Ovary (tissue), 3 donors: ENCODE data around the gene SLC25A27.

Source experiments
- POLR2A ChIP-seq: fragments of 450-650 bp; IDR thresholded peaks from one replicate; pipeline ENCODE4 v1.6.1; 2017; ENCODE audit warnings: antibody characterized with exemption, mild to moderate bottlenecking, moderate library complexity
- TF ChIP-seq, protein P1 (sequence below), 3 donors: fragments of 450-650 bp in 2 of 3; fragments of 200-600 bp in 1 of 3; IDR thresholded peaks; one replicate each; pipeline versions ENCODE4 v1.5.1 to v1.8.0; 2016 to 2022; ENCODE audit warnings: antibody characterized with exemption in 3 of 3, mild to moderate bottlenecking in 1 of 3
- donor health status: DM: no; HTN: no; CAD: no.

DNA sequence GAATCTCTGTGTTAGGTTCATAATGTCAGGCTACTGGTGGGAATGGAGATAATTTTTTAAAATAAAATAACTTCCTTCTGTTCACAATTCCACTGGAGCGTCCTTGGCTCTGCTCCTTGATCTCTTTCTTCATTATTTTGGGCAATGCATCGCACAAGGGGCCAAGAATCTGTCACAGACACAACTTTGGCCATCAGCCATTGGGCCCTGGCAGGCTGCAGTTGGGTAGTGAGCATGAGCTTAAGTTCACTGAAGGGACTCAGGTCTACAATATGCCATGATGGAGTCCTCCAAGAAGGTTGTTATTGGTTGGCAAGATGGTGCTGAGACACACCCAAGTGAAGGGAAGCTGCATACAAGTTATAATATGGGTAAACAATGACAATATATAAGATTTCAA is 40.1 kb upstream of the SLC25A27 start:
- no peak for TF ChIP-seq POLR2A
- TF ChIP-seq, protein P1, sequence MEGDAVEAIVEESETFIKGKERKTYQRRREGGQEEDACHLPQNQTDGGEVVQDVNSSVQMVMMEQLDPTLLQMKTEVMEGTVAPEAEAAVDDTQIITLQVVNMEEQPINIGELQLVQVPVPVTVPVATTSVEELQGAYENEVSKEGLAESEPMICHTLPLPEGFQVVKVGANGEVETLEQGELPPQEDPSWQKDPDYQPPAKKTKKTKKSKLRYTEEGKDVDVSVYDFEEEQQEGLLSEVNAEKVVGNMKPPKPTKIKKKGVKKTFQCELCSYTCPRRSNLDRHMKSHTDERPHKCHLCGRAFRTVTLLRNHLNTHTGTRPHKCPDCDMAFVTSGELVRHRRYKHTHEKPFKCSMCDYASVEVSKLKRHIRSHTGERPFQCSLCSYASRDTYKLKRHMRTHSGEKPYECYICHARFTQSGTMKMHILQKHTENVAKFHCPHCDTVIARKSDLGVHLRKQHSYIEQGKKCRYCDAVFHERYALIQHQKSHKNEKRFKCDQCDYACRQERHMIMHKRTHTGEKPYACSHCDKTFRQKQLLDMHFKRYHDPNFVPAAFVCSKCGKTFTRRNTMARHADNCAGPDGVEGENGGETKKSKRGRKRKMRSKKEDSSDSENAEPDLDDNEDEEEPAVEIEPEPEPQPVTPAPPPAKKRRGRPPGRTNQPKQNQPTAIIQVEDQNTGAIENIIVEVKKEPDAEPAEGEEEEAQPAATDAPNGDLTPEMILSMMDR (IDR thresholded peaks at IDR 0.05), result no peak
